HepG2 (cell line): Measurements from ENCODE around the gene TRIP6. TPM values are rescaled to one million over a fixed set of nuclear protein-coding genes. Genes with fewer than 3 reads are reported as not detected.

Experiments
- AGO2 ChIP-seq: fragments of 200-400 bp; formaldehyde crosslinking; optimal IDR thresholded peaks from 2 replicates; pipeline ENCODE3; 2017; ENCODE audit warnings: mild to moderate bottlenecking, low read depth, low read length, moderate library complexity
- CREB1 ChIP-seq, 2 experiments: fragments of 450-650 bp in 1 of 2; IDR thresholded peaks; 2 replicates each; pipeline ENCODE4 v1.6.1; 2016 to 2017; ENCODE audit warnings: control low read depth in 1 of 2, mild to moderate bottlenecking in 1 of 2, missing compliant biosample characterization in 1 of 2, missing genetic modification characterization in 1 of 2
- IRF2 ChIP-seq: IDR thresholded peaks from 2 replicates; pipeline ENCODE4 v1.6.1; 2018; ENCODE audit warnings: missing genetic modification reagents, missing compliant biosample characterization
- KAT7 ChIP-seq: IDR thresholded peaks from 2 replicates; pipeline ENCODE4 v1.6.1; 2018; ENCODE audit warnings: borderline replicate concordance, missing compliant biosample characterization
- NFIB ChIP-seq: sonication (generic); formaldehyde crosslinking; IDR thresholded peaks from 2 replicates; pipeline ENCODE4 v1.9.0; 2021; ENCODE audit warnings: missing genetic modification reagents, mild to moderate bottlenecking, borderline replicate concordance
- PAWR ChIP-seq: sonication (generic); formaldehyde crosslinking; IDR thresholded peaks from 2 replicates; pipeline ENCODE4 v1.4.0; 2020; ENCODE audit warnings: missing genetic modification reagents, mild to moderate bottlenecking, borderline replicate concordance
- RBM22 ChIP-seq: fragments of 200-400 bp; formaldehyde crosslinking; optimal IDR thresholded peaks from 2 replicates; pipeline ENCODE3; 2017; ENCODE audit warnings: mild to moderate bottlenecking, low read length, moderate library complexity
- SETDB1 ChIP-seq: sonication (generic); formaldehyde crosslinking; IDR thresholded peaks from 2 replicates; pipeline ENCODE4 v1.5.1; 2020; ENCODE audit warnings: missing genetic modification reagents, mild to moderate bottlenecking, borderline replicate concordance
- SIN3A ChIP-seq: IDR thresholded peaks from 2 replicates; pipeline ENCODE4 v1.6.1; 2011; ENCODE audit warnings: low read depth, mild to moderate bottlenecking, control low read depth, low read length, borderline replicate concordance
- SMC3 ChIP-seq: IDR thresholded peaks from 2 replicates; pipeline ENCODE4 v1.6.1; 2011; ENCODE audit warnings: low read length, improper control_type of control experiment
- YY1 ChIP-seq: IDR thresholded peaks from 2 replicates; pipeline ENCODE4 v1.6.1; 2011; ENCODE audit warnings: low read length, low read depth, moderate library complexity, mild to moderate bottlenecking; ENCODE audit not compliant: insufficient read depth, insufficient replicate concordance
- ZBTB42 ChIP-seq: sonication (generic); formaldehyde crosslinking; IDR thresholded peaks from 2 replicates; pipeline ENCODE4 v1.5.0; 2020; ENCODE audit warnings: mild to moderate bottlenecking, missing genetic modification reagents
- ZBTB7B ChIP-seq: sonication (generic); formaldehyde crosslinking; IDR thresholded peaks from 2 replicates; pipeline ENCODE4 v1.4.0; 2020; ENCODE audit warnings: missing genetic modification reagents
- ZNF264 ChIP-seq: sonication (generic); formaldehyde crosslinking; IDR thresholded peaks from 2 replicates; pipeline ENCODE4 v1.4.0; 2020; ENCODE audit warnings: missing genetic modification reagents
- ZNF296 ChIP-seq: sonication (generic); formaldehyde crosslinking; conservative IDR thresholded peaks from 2 replicates; pipeline ENCODE4 v1.5.0; 2020; ENCODE audit warnings: mild to moderate bottlenecking, missing genetic modification reagents
- ZNF335 ChIP-seq: sonication (generic); formaldehyde crosslinking; IDR thresholded peaks from 2 replicates; pipeline ENCODE4 v1.4.0; 2020; ENCODE audit warnings: missing genetic modification reagents
- ZNF446 ChIP-seq: sonication (generic); formaldehyde crosslinking; IDR thresholded peaks from 2 replicates; pipeline ENCODE4 v1.5.0; 2020; ENCODE audit warnings: mild to moderate bottlenecking, missing genetic modification reagents
- ZNF512 ChIP-seq: sonication (generic); formaldehyde crosslinking; IDR thresholded peaks from 2 replicates; pipeline ENCODE4 v1.4.0; 2020; ENCODE audit warnings: mild to moderate bottlenecking, missing genetic modification reagents
- ZNF580 ChIP-seq: IDR thresholded peaks from 2 replicates; pipeline ENCODE4 v1.6.1; 2016; ENCODE audit warnings: low read depth, borderline replicate concordance
- ZNF672 ChIP-seq: sonication (generic); formaldehyde crosslinking; IDR thresholded peaks from 2 replicates; pipeline ENCODE4 v1.8.1; 2022; ENCODE audit warnings: missing genetic modification reagents
- ZNF773 ChIP-seq: sonication (generic); formaldehyde crosslinking; IDR thresholded peaks from 2 replicates; pipeline ENCODE4 v1.4.0; 2020; ENCODE audit warnings: missing genetic modification reagents, borderline replicate concordance
- polyA plus RNA-seq, 8 experiments: library from polyadenylated mRNA; depleted of rRNA in 3 of 8; stranded (reverse) in 7 of 8; unstranded in 1 of 8; fragments of >200 nt; fragmentation: Illumina TruSeq in 4 of 8; extraction: Trizol in 4 of 8; gene quantifications; 2 replicates each; pipeline versions ENCODE4 v1.2.1 to v1.2.3, GENCODE V29; 2011 to 2016; ENCODE audit warnings: low read depth in 4 of 8, missing spikeins in 1 of 8, mixed read lengths in 1 of 8; ENCODE audit not compliant: insufficient read depth in 1 of 8
- total RNA-seq, 5 experiments: library from RNA; depleted of rRNA; stranded (reverse); fragments of >200 nt; fragmentation: Illumina TruSeq; extraction: Trizol; gene quantifications; 2 replicates each; pipeline ENCODE4 v1.2.3, GENCODE V29; 2016; ENCODE audit warnings: low read depth in 1 of 5
- TF ChIP-seq, protein P1 (sequence below): sonication (generic); formaldehyde crosslinking; IDR thresholded peaks from 2 replicates; pipeline ENCODE4 v1.8.0; 2022; ENCODE audit warnings: low read depth, missing genetic modification reagents
- TF ChIP-seq, protein P2 (sequence below): sonication (generic); formaldehyde crosslinking; IDR thresholded peaks from 2 replicates; pipeline ENCODE4 v1.5.0; 2020; ENCODE audit warnings: mild to moderate bottlenecking, missing genetic modification reagents, moderate library complexity
- TF ChIP-seq, protein P3 (sequence below): sonication (generic); formaldehyde crosslinking; IDR thresholded peaks from 2 replicates; pipeline ENCODE4 v1.5.0; 2020; ENCODE audit warnings: missing genetic modification reagents

TRIP6 gene
- total and polyA plus RNA-seq, 2 of the 13 experiments (the other 11 are each of a cell fraction or from before 2014, with no cell fraction given) = 0.34 to 0.38 TPM

DNA sequence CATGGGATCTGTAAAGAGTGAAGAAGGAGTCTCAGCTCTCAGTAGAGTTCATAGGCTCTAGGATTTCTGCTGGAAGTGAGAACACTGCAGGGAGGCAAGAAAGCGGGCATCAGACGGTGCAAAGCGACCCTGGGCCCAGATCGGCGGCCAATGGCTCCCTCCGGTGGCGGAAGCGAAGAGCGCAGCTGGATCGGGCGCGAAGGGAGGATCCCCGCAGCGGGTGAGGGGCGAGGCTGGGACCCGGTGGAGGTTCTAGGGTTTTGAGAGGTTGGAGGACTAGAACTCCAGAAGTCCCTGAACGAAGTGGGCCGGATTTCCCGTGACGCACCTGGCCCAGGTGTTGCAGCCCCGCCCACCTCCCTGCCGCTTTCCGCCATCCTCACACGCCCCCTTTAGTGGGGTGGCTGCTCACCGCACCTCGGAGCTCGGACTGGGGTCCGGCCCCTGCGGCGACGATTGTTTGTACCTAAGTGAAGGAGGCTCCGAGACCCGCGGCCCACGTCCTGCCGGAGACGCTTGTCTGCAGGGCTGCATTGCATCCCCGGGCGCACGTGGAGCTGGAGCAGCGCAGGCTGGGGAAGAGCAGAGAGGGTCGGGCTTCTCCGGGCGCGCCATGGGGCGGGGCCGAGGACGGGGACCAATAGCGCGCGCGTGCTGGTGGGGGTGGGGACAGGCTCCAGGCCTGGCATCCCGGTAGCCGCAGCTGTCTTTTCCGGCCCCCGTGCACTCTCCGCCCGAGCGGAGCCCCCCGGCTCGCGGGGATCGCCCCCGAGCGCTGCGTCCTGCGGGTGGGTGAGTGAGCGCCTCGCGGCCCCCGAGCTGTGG, 14.9 kb upstream of the TRIP6 start, which contains the start of gene SLC12A9 (continued):
- TF ChIP-seq, protein P1, sequence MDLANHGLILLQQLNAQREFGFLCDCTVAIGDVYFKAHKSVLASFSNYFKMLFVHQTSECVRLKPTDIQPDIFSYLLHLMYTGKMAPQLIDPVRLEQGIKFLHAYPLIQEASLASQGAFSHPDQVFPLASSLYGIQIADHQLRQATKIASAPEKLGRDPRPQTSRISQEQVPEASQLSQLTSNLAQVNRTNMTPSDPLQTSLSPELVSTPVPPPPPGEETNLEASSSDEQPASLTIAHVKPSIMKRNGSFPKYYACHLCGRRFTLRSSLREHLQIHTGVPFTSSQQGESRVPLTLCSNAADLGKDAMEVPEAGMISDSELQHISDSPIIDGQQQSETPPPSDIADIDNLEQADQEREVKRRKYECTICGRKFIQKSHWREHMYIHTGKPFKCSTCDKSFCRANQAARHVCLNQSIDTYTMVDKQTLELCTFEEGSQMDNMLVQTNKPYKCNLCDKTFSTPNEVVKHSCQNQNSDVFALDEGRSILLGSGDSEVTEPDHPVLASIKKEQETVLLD (CRISPR knock-in tag) = no peak
- TF ChIP-seq ZBTB42 (peak; percentile 80; the same call in 1 of the 2 replicates), ZNF773 (CRISPR knock-in tag) (no peak), ZNF512 (no peak), SIN3A (peak; percentile 89; the same call in 1 of the 2 replicates), ZNF264 (CRISPR knock-in tag) (no peak), YY1 (peak; percentile 35), ZNF580 (CRISPR knock-in tag) (peak; percentile 53; the same call in 1 of the 2 replicates), ZBTB7B (0 out of 2 replicates have a peak, but pooled peaks have one; percentile 16), AGO2 (peak; percentile 64), ZNF446 (CRISPR knock-in tag) (no peak), ZNF672 (CRISPR knock-in tag) (no peak), ZNF296 (CRISPR knock-in tag) (no peak), IRF2 (CRISPR knock-in tag) (no peak; the same call in 1 of the 2 replicates), CREB1 (IDR thresholded peaks at IDR 0.05) (no peak), CREB1 (CRISPR knock-in tag; IDR thresholded peaks at IDR 0.05) (no peak), SETDB1 (no peak), PAWR (CRISPR knock-in tag) (no peak), ZNF335 (CRISPR knock-in tag) (no peak), RBM22 (no peak), SMC3 (peak; percentile 72), KAT7 (CRISPR knock-in tag) (0 out of 2 replicates have a peak, but pooled peaks have one; percentile 47), NFIB (no peak)
- TF ChIP-seq, protein P2, sequence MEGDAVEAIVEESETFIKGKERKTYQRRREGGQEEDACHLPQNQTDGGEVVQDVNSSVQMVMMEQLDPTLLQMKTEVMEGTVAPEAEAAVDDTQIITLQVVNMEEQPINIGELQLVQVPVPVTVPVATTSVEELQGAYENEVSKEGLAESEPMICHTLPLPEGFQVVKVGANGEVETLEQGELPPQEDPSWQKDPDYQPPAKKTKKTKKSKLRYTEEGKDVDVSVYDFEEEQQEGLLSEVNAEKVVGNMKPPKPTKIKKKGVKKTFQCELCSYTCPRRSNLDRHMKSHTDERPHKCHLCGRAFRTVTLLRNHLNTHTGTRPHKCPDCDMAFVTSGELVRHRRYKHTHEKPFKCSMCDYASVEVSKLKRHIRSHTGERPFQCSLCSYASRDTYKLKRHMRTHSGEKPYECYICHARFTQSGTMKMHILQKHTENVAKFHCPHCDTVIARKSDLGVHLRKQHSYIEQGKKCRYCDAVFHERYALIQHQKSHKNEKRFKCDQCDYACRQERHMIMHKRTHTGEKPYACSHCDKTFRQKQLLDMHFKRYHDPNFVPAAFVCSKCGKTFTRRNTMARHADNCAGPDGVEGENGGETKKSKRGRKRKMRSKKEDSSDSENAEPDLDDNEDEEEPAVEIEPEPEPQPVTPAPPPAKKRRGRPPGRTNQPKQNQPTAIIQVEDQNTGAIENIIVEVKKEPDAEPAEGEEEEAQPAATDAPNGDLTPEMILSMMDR (CRISPR knock-in tag) = peak; percentile 97
- TF ChIP-seq, protein P3, sequence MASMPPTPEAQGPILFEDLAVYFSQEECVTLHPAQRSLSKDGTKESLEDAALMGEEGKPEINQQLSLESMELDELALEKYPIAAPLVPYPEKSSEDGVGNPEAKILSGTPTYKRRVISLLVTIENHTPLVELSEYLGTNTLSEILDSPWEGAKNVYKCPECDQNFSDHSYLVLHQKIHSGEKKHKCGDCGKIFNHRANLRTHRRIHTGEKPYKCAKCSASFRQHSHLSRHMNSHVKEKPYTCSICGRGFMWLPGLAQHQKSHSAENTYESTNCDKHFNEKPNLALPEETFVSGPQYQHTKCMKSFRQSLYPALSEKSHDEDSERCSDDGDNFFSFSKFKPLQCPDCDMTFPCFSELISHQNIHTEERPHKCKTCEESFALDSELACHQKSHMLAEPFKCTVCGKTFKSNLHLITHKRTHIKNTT (CRISPR knock-in tag) = no peak
